ENCODE results near the gene BLNK.

BLNK gene

GRCh38 chr10:96301616-96302015, 30.2 kb upstream of the BLNK start:
- Histone ChIP-seq H3K9ac (ENCODE audit: low read length) (no peak overlapping the region), H3K36me3 (ENCODE audit: insufficient read depth, low read length) (no peaks in the 10 kb centered on the region), H3K4me1 (ENCODE audit: insufficient read depth, low read length) (peaks cover 5% of the 10 kb centered on the region), H3K9me3 (ENCODE audit: low read length) (no peaks in the 10 kb centered on the region), H3K27ac (ENCODE audit: low read depth, low read length) (no peak overlapping the region), H3K27me3 (ENCODE audit: control insufficient read depth in 1 of 2, insufficient read depth in 2 of 2, low read length in 2 of 2) (no peaks in the 10 kb centered on the region), H3K4me3 (ENCODE audit: low read depth in 1 of 2, low read length in 2 of 2) (no peak overlapping the region)

DNA sequence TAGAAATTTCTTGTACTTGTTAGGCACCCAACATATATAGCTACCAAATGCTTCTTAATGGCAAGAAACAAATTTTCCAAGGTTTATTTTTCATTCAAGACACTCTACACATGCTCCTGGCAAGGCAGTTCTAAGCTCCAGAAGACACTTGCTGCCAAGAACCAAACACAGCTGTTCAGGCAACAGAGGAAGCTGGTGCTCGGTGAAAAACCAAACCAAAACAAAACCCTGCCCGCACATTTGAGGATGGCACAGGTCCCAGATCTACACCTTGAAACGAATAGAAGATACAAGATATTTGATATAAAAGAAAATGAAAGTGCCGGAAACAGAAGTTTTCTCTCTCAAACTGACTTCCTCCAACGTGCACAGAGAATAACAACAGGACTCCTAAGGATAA, 28.0 kb upstream of the BLNK start:
- Histone ChIP-seq H3K27me3 (ENCODE audit: control insufficient read depth in 1 of 2, insufficient read depth in 2 of 2, low read length in 2 of 2) (no peaks in the 10 kb centered on the region), H3K36me3 (ENCODE audit: insufficient read depth, low read length) (no peaks in the 10 kb centered on the region), H3K9me3 (ENCODE audit: low read length) (no peaks in the 10 kb centered on the region), H3K4me3 (ENCODE audit: low read depth in 1 of 2, low read length in 2 of 2) (no peak overlapping the region), H3K4me1 (ENCODE audit: insufficient read depth, low read length) (no peaks in the 10 kb centered on the region), H3K9ac (ENCODE audit: low read length) (no peak overlapping the region), H3K27ac (ENCODE audit: low read depth, low read length) (no peak overlapping the region)

DNA sequence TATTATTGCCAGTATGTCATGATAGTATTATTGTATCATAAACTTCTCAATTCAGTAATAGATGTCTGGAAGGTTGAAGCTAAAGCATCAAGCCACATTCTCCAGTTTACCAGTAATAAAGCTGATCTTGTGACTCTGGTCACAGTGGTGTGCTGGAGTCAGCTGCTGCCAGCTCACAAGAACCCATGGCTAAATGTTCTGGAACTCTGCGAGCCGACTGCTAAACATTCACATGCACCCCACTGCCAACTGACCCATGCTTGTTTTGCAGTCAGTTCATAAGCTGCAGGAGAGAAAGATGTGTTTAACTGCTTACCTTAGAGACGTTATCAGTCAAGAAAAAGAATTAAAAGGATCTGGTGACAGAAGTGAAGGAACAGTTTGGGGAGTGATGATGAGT, 27.0 kb upstream of the BLNK start:
- no peaks in the 10 kb centered on the region for H3K27me3 ChIP-seq (ENCODE audit: control insufficient read depth in 1 of 2, insufficient read depth in 2 of 2, low read length in 2 of 2)
- no peak overlapping the region for H3K4me3 ChIP-seq (ENCODE audit: low read depth in 1 of 2, low read length in 2 of 2)
- H3K9me3 ChIP-seq (ENCODE audit: low read length): no peaks in the 10 kb centered on the region
- no peaks in the 10 kb centered on the region for H3K4me1 ChIP-seq (ENCODE audit: insufficient read depth, low read length)
- no peak overlapping the region for H3K9ac ChIP-seq (ENCODE audit: low read length)
- H3K27ac ChIP-seq (ENCODE audit: low read depth, low read length): no peak overlapping the region
- H3K36me3 ChIP-seq (ENCODE audit: insufficient read depth, low read length): no peaks in the 10 kb centered on the region

DNA sequence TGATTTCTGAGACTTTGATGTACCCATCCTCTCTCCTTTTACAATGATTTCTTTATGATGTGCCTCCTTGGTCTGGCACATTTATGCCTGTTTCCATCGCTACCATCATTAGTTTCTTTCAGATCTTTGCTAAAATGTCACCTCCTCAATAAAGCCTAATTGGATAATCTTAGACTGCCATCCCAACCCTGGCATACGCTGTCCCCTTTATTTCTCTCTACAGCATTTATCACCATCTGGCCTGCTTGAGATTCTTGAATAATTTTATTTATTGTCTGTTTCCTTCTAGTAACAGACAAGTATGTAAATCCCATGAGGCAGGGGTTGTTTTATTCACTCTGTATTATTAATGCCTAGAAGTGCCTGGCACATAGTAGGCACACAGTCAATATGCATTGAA, 26.1 kb upstream of the BLNK start:
- H3K27ac ChIP-seq (ENCODE audit: low read depth, low read length): no peak overlapping the region
- no peak overlapping the region for H3K4me3 ChIP-seq (ENCODE audit: low read depth in 1 of 2, low read length in 2 of 2)
- H3K27me3 ChIP-seq (ENCODE audit: control insufficient read depth in 1 of 2, insufficient read depth in 2 of 2, low read length in 2 of 2): no peaks in the 10 kb centered on the region
- no peaks in the 10 kb centered on the region for H3K4me1 ChIP-seq (ENCODE audit: insufficient read depth, low read length)
- H3K9ac ChIP-seq (ENCODE audit: low read length): no peak overlapping the region
- no peaks in the 10 kb centered on the region for H3K9me3 ChIP-seq (ENCODE audit: low read length)
- H3K36me3 ChIP-seq (ENCODE audit: insufficient read depth, low read length): no peaks in the 10 kb centered on the region

GRCh38 chr10:96295475-96295874, 24.1 kb upstream of the BLNK start:
- Histone ChIP-seq H3K9me3 (ENCODE audit: low read length) (no peaks in the 10 kb centered on the region), H3K4me1 (ENCODE audit: insufficient read depth, low read length) (no peaks in the 10 kb centered on the region), H3K27me3 (ENCODE audit: control insufficient read depth in 1 of 2, insufficient read depth in 2 of 2, low read length in 2 of 2) (no peaks in the 10 kb centered on the region), H3K36me3 (ENCODE audit: insufficient read depth, low read length) (no peaks in the 10 kb centered on the region), H3K9ac (ENCODE audit: low read length) (no peak overlapping the region), H3K27ac (ENCODE audit: low read depth, low read length) (no peak overlapping the region), H3K4me3 (ENCODE audit: low read depth in 1 of 2, low read length in 2 of 2) (no peak overlapping the region)

- no peaks in the 10 kb centered on the region for H3K36me3 ChIP-seq (ENCODE audit: insufficient read depth, low read length)
- H3K9me3 ChIP-seq (ENCODE audit: low read length): no peaks in the 10 kb centered on the region
- H3K4me3 ChIP-seq (ENCODE audit: low read depth in 1 of 2, low read length in 2 of 2): no peak overlapping the region
- H3K27me3 ChIP-seq (ENCODE audit: control insufficient read depth in 1 of 2, insufficient read depth in 2 of 2, low read length in 2 of 2): no peaks in the 10 kb centered on the region
- H3K4me1 ChIP-seq (ENCODE audit: insufficient read depth, low read length): no peaks in the 10 kb centered on the region
- H3K9ac ChIP-seq (ENCODE audit: low read length): no peak overlapping the region
- H3K27ac ChIP-seq (ENCODE audit: low read depth, low read length): no peak overlapping the region
Measured at GRCh38 chr10:96292971-96293920, 21.9 kb upstream of the BLNK start.

GRCh38 chr10:96290368-96291133, 19.2 kb upstream of the BLNK start:
- H3K4me3 ChIP-seq (ENCODE audit: low read depth in 1 of 2, low read length in 2 of 2): no peak overlapping the region
- H3K27me3 ChIP-seq (ENCODE audit: control insufficient read depth in 1 of 2, insufficient read depth in 2 of 2, low read length in 2 of 2): no peaks in the 10 kb centered on the region
- no peak overlapping the region for H3K9ac ChIP-seq (ENCODE audit: low read length)
- H3K4me1 ChIP-seq (ENCODE audit: insufficient read depth, low read length): peaks cover 3% of the 10 kb centered on the region
- no peaks in the 10 kb centered on the region for H3K9me3 ChIP-seq (ENCODE audit: low read length)
- H3K27ac ChIP-seq (ENCODE audit: low read depth, low read length): no peak overlapping the region
- H3K36me3 ChIP-seq (ENCODE audit: insufficient read depth, low read length): no peaks in the 10 kb centered on the region

DNA sequence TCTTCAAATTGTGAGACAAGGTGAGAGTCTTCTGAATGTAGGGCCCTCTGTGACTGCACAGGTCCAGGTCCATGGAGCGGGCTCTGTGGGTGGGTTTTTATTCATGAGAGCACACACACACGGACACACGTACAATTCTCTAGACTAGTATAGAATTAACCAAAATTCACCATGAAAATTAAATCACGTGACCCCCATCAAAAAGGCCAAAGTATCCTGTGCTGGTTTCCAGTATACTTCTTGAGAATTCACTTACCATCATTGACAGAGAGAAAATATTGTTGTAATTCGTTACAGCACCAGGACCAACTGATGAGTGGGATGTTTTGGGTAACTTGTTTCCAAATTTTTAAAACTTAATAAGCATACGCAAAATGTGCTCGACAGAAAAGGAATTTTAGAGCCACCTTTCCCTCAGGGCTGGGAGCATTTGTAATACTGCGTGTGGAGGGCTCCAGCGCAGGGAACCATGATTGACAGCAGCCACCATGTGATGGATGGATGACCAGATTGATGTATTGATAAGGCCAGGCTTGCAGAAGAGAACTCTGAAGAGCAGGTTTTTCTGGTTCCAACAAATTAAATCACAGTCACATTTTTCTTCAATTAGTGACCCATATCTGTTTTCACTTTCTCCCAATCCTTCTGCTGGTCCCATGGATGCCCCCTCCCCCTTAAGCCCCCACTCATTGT, 18.0 kb upstream of the BLNK start:
- no peak overlapping the region for H3K9ac ChIP-seq (ENCODE audit: low read length)
- H3K4me1 ChIP-seq (ENCODE audit: insufficient read depth, low read length): peaks cover 7% of the 10 kb centered on the region
- H3K9me3 ChIP-seq (ENCODE audit: low read length): no peaks in the 10 kb centered on the region
- H3K4me3 ChIP-seq (ENCODE audit: low read depth in 1 of 2, low read length in 2 of 2): no peak overlapping the region
- no peak overlapping the region for H3K27ac ChIP-seq (ENCODE audit: low read depth, low read length)
- no peaks in the 10 kb centered on the region for H3K27me3 ChIP-seq (ENCODE audit: control insufficient read depth in 1 of 2, insufficient read depth in 2 of 2, low read length in 2 of 2)
- no peaks in the 10 kb centered on the region for H3K36me3 ChIP-seq (ENCODE audit: insufficient read depth, low read length)

DNA sequence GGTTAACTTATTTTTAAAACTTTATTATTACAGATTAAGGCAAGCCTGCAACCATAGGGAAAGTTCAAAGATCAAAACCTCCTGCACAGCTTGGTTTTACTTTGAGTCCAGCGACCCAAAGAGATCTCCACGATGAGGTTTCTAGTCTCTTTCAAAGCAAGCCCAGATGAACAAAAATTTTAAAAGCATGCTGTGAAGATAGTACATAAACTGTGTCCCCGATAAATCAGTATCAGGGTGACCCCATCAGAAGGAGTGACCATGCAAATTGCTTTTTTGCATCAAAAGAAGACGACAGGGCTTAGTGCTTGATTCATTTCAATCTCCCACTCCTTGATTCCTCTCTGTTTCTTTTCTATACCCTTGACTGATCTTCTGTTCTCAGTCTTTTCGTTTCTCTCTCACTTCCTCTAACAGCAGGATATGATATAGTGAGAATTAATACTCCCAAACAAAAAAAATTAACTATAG, 16.8 kb upstream of the BLNK start:
- Histone ChIP-seq H3K4me1 (ENCODE audit: insufficient read depth, low read length) (peaks cover 7% of the 10 kb centered on the region), H3K27ac (ENCODE audit: low read depth, low read length) (no peak overlapping the region), H3K36me3 (ENCODE audit: insufficient read depth, low read length) (no peaks in the 10 kb centered on the region), H3K9ac (ENCODE audit: low read length) (no peak overlapping the region), H3K4me3 (ENCODE audit: low read depth in 1 of 2, low read length in 2 of 2) (no peak overlapping the region), H3K9me3 (ENCODE audit: low read length) (no peaks in the 10 kb centered on the region), H3K27me3 (ENCODE audit: control insufficient read depth in 1 of 2, insufficient read depth in 2 of 2, low read length in 2 of 2) (no peaks in the 10 kb centered on the region)

DNA sequence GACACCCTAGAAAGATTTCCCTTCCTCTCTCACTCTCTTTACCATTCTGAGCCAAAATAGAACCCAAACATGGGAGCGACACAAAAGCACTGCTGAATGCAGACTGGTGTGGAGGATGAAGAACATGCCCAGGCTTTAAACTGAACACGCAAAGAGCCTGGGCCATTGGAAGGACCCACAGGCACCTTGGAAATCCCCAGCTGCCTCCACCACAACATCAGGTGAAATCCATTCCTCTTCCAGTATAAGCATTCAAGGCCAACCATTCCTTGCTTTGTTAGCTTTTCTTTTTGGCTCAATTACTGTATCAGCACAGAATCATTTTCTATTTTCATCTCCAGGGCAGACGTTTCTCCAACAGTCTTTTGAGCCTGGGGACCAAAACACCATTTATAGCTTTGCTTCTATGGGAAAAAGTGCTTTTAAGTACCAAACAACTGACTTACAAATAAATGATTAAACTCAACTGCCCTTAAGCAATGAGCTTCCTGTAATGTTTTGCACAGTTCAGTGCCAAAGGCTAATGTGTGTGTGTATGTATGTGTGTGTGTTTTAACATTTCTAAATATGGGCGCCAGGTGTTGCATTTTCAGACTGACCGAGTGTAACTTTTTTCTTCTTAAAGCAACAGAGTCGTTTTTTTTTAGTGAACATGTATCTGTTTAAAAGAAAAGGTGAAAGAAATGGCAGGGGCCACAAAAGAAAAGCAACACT, 16.2 kb upstream of the BLNK start:
- Histone ChIP-seq H3K36me3 (ENCODE audit: insufficient read depth, low read length) (no peaks in the 10 kb centered on the region), H3K27me3 (ENCODE audit: control insufficient read depth in 1 of 2, insufficient read depth in 2 of 2, low read length in 2 of 2) (no peaks in the 10 kb centered on the region), H3K4me3 (ENCODE audit: low read depth in 1 of 2, low read length in 2 of 2) (no peak overlapping the region), H3K9ac (ENCODE audit: low read length) (no peak overlapping the region), H3K27ac (ENCODE audit: low read depth, low read length) (no peak overlapping the region), H3K9me3 (ENCODE audit: low read length) (no peaks in the 10 kb centered on the region), H3K4me1 (ENCODE audit: insufficient read depth, low read length) (peaks cover 7% of the 10 kb centered on the region)

DNA sequence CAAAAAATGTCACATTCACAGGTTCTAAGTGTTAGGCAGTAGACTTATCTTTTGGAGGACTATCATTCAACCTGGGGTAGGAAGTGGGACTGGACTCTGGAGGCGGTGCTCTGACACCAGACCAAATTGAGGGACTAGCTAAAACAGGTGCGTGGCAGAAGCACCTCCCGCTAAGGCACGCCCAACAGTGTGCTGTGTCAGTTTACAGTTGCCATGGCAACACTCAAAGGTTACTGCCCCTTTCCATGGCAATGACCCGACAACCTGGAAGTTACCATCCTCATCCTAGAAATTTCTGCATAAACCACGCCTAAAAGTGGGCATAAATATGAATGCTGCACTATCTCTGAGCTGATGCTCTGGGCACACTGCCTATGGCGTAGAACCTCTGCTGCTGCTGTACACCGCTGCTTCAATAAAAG, 14.0 kb upstream of the BLNK start:
- Histone ChIP-seq H3K4me3 (ENCODE audit: low read depth in 1 of 2, low read length in 2 of 2) (no peak overlapping the region), H3K36me3 (ENCODE audit: insufficient read depth, low read length) (no peaks in the 10 kb centered on the region), H3K9me3 (ENCODE audit: low read length) (no peaks in the 10 kb centered on the region), H3K9ac (ENCODE audit: low read length) (no peak overlapping the region), H3K4me1 (ENCODE audit: insufficient read depth, low read length) (peaks cover 7% of the 10 kb centered on the region), H3K27ac (ENCODE audit: low read depth, low read length) (no peak overlapping the region), H3K27me3 (ENCODE audit: control insufficient read depth in 1 of 2, insufficient read depth in 2 of 2, low read length in 2 of 2) (no peaks in the 10 kb centered on the region)

Measured in muscle layer of colon (tissue), 2 donors.